Measurements from ENCODE around the gene FBXO36.
"Not testable (repeated sequence)": the region's sequence is repeated elsewhere in the genome, so short reads cannot be mapped to it uniquely, and the experiment has no call there.

Gene FBXO36

DNA sequence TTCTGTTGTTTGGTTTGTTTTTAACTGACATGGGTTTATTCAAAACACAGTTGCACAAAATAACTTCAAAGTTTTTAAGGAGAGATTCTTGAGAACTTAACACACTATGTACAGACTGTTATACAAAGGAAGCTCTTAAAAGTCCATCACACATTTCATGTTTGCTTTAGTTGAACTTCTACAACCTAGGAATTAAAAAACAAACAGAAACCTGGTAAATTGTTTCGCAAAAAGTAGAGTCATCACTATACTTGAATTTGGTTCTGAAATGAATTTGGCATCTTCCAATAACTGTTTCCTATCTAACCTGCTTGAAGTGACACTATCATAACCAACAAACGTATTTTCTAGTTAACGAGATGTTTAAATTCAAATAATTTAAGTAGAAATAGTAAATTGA lies 22.3 kb upstream of the FBXO36 start:
- CTCF ChIA-PET = interaction anchor here (1.0 kb wide), 1 partner anchor 99 kb away, joined by 5 read pairs; no protein-coding TSS in a partner anchor
- H3K9me3 Mint-ChIP-seq = no peaks in the 10 kb centered on the region
- DNase-seq = no peak
- no peak overlapping the region for H3K4me3 Mint-ChIP-seq
- no peak overlapping the region for H3K27ac Mint-ChIP-seq
- peaks cover 30% of the 10 kb centered on the region for H3K36me3 Mint-ChIP-seq
- no peaks in the 10 kb centered on the region for H3K27me3 Mint-ChIP-seq
- H3K4me1 Mint-ChIP-seq = peaks cover 19% of the 10 kb centered on the region

DNA sequence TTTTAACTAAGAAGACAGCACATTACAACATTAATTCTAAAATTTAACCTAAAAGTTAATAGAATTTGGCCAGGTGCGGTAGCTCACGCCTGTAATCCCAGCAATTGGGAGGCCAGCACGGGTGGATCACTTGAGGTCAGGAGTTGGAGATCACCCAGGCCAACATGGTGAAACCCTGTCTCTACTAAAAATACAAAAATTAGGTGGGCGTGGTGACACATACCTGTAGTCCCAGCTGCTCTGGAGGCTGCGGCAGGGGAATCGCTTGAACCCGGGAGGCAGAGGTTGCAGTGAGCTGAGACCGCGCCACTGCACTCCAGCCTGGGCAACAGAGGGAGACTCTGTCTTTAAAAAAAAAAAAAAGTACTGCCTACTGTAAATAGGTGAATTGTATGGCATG lies 21.8 kb upstream of the FBXO36 start:
- H3K27me3 Mint-ChIP-seq, H3K4me3 Mint-ChIP-seq, H3K27ac Mint-ChIP-seq, H3K9me3 Mint-ChIP-seq, DNase-seq: not testable (repeated sequence)
- peaks cover 19% of the 10 kb centered on the region for H3K4me1 Mint-ChIP-seq
- CTCF ChIA-PET = interaction anchor here (0.9 kb wide), 1 partner anchor 9 kb away, joined by 5 read pairs; no protein-coding TSS in a partner anchor
- H3K36me3 Mint-ChIP-seq = peaks cover 31% of the 10 kb centered on the region

DNA sequence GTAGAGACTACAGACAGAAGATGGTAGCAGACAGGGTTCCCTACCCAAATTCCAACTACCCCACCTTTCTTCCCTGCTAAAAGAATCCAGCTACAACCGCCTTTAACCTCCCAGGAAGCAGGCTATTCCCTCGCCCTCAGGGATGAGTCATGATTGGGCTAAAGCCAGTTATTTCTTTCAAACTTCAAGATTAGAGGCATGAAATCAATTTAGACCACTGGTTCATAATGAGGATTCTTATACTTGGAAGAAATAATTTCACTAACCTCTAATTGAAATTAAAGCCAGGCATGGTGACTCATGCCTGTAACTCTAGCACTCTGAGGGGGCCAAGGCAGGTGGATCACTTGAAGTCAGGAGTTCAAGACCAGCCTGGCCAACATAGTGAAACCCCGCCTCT lies 20.5 kb upstream of the FBXO36 start:
- no peaks in the 10 kb centered on the region for H3K9me3 Mint-ChIP-seq
- H3K36me3 Mint-ChIP-seq = peaks cover 31% of the 10 kb centered on the region
- no peaks in the 10 kb centered on the region for H3K27me3 Mint-ChIP-seq
- H3K4me3 Mint-ChIP-seq = no peak overlapping the region
- H3K4me1 Mint-ChIP-seq = peaks cover 18% of the 10 kb centered on the region
- no peak overlapping the region for H3K27ac Mint-ChIP-seq
- CTCF ChIA-PET = interaction anchor here (1.0 kb wide), 1 partner anchor 9 kb away, joined by 5 read pairs; no protein-coding TSS in a partner anchor
- no peak for DNase-seq

DNA sequence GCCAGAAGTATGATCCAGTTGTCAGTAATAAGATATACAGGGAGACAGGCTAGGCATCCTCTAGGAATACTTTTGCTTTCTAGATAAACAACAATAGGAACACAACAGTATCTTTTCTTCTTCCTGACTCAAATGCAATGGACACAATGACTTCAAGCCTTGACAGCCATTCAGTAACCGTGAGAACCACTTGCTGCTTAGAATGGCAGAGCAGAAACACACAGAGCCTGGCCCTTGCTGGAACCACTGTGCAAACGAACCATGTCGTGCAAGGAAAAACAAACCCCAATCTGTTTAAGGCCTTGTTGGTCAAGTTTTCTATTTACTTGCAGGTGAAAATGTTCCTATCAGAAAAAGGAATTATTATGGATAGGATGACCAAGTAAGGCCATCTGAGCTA lies 19.3 kb upstream of the FBXO36 start:
- DNase-seq = no peak
- Mint-ChIP-seq H3K36me3 (peaks cover 33% of the 10 kb centered on the region), H3K9me3 (no peaks in the 10 kb centered on the region), H3K27me3 (no peaks in the 10 kb centered on the region), H3K4me3 (no peak overlapping the region), H3K4me1 (peaks cover 11% of the 10 kb centered on the region), H3K27ac (no peak overlapping the region)
- CTCF ChIA-PET = interaction anchor here (0.9 to 1.0 kb wide), 2 partner anchors 8 to 33 kb away, joined by 4 to 5 read pairs; no protein-coding TSS in a partner anchor

DNA sequence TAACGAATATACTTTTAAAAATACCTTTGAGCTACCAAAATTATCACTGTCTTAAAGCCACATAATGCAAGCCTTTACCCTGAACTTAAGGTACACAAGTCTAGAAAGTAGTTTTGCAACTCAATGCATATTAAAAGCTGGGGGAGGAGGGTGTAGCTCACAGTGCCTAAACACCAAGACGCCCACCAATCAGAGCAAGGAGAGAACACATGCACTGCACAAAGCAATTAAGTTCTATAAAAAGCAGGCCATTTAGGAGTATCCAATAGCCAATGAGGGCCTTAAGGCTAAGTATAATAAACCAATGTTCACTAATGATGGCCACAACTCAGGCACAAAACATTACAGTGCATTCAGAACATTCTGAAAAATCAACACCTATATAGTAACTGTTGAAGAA lies 16.7 kb upstream of the FBXO36 start:
- H3K27me3 Mint-ChIP-seq = no peaks in the 10 kb centered on the region
- no peaks in the 10 kb centered on the region for H3K9me3 Mint-ChIP-seq
- peaks cover 15% of the 10 kb centered on the region for H3K4me1 Mint-ChIP-seq
- no peak for DNase-seq
- H3K4me3 Mint-ChIP-seq = no peak overlapping the region
- CTCF ChIA-PET = no interaction called here
- peaks cover 32% of the 10 kb centered on the region for H3K36me3 Mint-ChIP-seq
- no peak overlapping the region for H3K27ac Mint-ChIP-seq

DNA sequence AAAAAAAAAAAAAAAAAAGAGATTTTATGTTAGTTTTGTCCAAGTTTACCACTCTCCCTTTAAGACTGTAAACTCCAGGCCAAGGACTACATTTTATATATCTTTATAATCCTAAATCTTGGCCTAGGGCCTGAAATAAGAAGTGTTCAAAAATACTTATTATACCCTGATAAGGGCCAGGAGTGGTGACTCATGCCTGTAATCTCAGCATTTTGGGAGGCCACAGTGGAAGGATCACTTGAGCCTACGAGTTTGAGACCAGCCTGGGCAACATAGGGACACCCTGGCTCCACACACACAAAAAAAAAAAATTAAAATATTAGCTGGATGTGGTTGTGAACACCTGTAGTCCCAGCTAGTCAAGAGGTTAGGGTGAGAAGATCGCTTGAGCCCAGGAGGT lies 13.2 kb upstream of the FBXO36 start:
- Mint-ChIP-seq H3K4me3 (no peak overlapping the region), H3K27ac (no peak overlapping the region), H3K9me3 (no peaks in the 10 kb centered on the region), H3K36me3 (peaks cover 16% of the 10 kb centered on the region), H3K4me1 (peaks cover 29% of the 10 kb centered on the region), H3K27me3 (no peaks in the 10 kb centered on the region)
- CTCF ChIA-PET = interaction anchor here (0.8 to 6.1 kb wide), 4 partner anchors 8 to 251 kb away, joined by 3 to 63 read pairs (median 4); partner anchors contain the start of genes FBXO36 and TRIP12
- DNase-seq = no peak

DNA sequence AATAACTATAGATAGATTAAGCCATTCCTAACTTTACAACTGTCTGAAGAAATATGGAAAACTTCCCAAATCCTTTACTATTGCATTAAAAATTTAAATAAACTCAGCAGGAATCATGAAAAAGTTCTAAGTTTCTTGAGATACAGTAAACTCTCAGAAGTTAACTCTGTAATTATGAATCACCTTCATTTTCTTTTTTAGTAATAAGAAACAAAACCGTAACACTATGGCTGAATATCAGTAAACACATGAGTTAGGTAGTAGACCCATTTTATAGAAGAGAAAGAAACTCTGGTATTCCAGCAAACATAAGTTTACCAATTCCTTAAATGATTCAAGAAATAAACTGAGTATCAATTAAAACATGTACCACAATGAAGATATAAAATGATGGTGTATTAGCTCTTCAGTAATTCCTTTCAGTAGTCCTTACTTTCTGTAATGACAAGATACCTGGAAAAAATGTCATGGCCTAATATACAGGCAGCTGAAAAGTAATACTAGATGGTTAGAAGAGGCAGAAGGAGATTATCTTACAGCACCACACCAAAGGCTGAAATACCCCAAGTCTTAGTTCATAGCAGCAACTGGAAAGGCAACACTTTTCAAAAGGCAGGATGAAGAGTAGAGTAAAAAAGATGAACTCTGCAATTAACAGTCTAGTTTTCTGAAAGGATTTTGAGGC lies 12.0 kb upstream of the FBXO36 start:
- no peak overlapping the region for H3K27ac Mint-ChIP-seq
- H3K36me3 Mint-ChIP-seq = peaks cover 17% of the 10 kb centered on the region
- peaks cover 33% of the 10 kb centered on the region for H3K4me1 Mint-ChIP-seq
- H3K4me3 Mint-ChIP-seq = no peak overlapping the region
- H3K9me3 Mint-ChIP-seq = no peaks in the 10 kb centered on the region
- DNase-seq = no peak
- CTCF ChIA-PET = interaction anchor here (0.9 to 6.1 kb wide), 10 partner anchors 8 to 129 kb away, joined by 3 to 63 read pairs (median 5); no protein-coding TSS in a partner anchor
- H3K27me3 Mint-ChIP-seq = no peaks in the 10 kb centered on the region

DNA sequence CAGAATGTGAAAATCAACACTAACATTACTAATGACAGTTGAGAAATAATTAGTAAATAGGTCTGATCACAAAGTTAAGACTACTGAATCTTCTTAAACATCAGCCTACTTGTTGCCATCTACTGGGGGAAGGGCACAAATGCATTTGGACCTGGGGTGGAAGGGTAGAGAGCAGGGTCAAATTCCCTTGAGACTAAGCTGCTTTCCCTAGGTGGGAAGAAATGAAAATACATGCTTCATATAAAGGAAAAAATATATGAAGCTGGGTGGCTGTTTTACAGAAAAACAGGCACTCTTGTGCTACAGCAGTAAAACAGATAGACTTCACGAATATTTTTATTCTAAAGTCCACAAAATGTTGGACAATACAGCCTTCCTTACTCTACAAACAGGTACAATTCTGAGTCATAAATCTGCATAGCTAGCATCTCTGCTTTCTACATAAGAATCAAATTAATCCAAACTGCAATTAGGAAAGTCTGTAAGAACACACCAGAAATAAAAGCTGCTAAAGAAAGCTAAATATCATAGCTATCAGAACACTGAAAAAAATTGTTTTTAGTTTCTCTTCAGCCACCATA lies 11.4 kb upstream of the FBXO36 start:
- DNase-seq = no peak
- H3K36me3 Mint-ChIP-seq = peaks cover 15% of the 10 kb centered on the region
- H3K4me3 Mint-ChIP-seq = no peak overlapping the region
- CTCF ChIA-PET = interaction anchor here (0.9 to 6.1 kb wide), 8 partner anchors 9 to 130 kb away, joined by 3 to 63 read pairs (median 6); no protein-coding TSS in a partner anchor
- no peaks in the 10 kb centered on the region for H3K9me3 Mint-ChIP-seq
- peaks cover 34% of the 10 kb centered on the region for H3K4me1 Mint-ChIP-seq
- H3K27ac Mint-ChIP-seq = peak overlapping the region; percentile 42
- no peaks in the 10 kb centered on the region for H3K27me3 Mint-ChIP-seq

DNA sequence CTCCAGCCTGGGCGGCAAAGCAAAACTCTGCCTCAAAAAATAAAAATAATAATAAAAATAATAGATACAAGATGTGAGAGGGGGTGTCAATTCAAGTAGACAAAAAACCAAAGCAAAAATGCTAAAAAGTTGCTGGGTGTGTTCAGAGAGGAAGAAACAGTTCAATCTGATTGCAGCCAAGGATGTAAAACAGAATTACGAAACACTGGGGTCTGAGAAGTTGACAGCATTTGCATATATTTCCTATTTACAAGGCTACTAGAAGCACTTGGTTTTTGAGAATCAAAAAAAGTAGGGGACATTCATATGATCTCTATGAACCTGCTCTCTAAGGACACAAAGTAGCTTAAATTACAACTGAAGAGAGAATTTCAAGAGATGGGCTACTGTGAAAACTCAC lies 8.1 kb upstream of the FBXO36 start:
- Mint-ChIP-seq H3K4me1 (peaks cover 49% of the 10 kb centered on the region), H3K4me3 (no peak overlapping the region), H3K9me3 (no peaks in the 10 kb centered on the region), H3K36me3 (peaks cover 19% of the 10 kb centered on the region), H3K27me3 (no peaks in the 10 kb centered on the region), H3K27ac (no peak overlapping the region)
- CTCF ChIA-PET = interaction anchor here (1.3 to 6.1 kb wide), 2 partner anchors 113 to 132 kb away, joined by 3 to 63 read pairs; no protein-coding TSS in a partner anchor
- no peak for DNase-seq

DNA sequence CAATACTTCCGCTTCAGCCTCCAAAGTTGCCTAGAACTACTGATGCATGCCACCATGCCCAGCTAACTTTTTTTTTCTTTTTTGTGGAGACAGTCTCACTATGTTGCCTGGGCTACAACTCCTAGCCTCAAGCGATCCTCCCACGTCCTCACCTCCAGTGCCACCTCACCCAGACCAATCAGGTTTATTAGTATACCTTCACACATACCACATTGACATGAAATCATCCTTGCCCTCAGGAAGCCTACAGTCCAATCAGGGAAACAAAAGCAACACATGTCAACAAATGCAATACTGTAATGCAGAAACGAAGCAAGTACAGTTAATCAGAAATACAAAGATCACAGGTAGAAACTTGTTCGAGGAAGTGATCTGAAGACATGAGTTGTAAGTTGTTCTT lies 4.5 kb upstream of the FBXO36 start:
- Mint-ChIP-seq H3K36me3 (peaks cover 32% of the 10 kb centered on the region), H3K9me3 (no peaks in the 10 kb centered on the region), H3K27ac (no peak overlapping the region), H3K4me1 (peaks cover 48% of the 10 kb centered on the region), H3K4me3 (no peak overlapping the region), H3K27me3 (peaks cover 5% of the 10 kb centered on the region)
- CTCF ChIA-PET = no interaction called here
- no peak for DNase-seq

DNA sequence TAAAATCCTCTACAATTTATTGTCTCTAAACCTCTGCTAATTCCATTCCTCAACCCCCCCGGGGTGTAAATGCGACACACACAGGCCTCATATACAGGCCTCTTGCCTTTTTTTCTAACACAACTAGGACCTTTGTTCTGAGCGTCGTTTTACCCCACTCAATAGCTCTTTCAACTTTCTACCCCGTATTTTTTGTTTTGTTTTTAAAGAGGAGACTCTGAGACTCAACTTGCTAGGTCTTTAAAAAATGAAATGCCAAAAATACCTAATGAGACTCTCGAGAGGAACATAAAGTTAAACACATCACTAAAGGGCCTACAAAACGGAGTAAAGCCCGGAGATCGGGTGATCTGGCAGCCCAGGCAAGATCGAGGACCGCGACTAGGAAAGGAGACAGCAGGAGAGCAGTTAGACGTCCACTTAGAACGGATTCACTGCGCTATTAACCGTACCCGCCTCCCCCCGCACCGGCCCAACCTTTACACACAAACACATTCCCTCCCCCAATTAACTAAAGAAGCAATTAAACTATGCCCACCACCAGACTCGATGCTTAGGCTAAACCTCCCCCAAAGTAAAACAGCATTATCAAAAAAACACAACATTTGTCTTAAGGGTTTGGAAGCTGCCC lies 2.2 kb upstream of the FBXO36 start:
- Mint-ChIP-seq H3K4me1 (peaks cover 55% of the 10 kb centered on the region), H3K27ac (peak overlapping the region; percentile 97), H3K9me3 (no peaks in the 10 kb centered on the region), H3K27me3 (peaks cover 5% of the 10 kb centered on the region), H3K4me3 (peak overlapping the region; percentile 98), H3K36me3 (peaks cover 28% of the 10 kb centered on the region)
- DNase-seq = peak; percentile 37
- CTCF ChIA-PET = interaction anchor here (1.3 to 1.7 kb wide), 2 partner anchors 9 to 139 kb away, joined by 3 to 5 read pairs; no protein-coding TSS in a partner anchor

DNA sequence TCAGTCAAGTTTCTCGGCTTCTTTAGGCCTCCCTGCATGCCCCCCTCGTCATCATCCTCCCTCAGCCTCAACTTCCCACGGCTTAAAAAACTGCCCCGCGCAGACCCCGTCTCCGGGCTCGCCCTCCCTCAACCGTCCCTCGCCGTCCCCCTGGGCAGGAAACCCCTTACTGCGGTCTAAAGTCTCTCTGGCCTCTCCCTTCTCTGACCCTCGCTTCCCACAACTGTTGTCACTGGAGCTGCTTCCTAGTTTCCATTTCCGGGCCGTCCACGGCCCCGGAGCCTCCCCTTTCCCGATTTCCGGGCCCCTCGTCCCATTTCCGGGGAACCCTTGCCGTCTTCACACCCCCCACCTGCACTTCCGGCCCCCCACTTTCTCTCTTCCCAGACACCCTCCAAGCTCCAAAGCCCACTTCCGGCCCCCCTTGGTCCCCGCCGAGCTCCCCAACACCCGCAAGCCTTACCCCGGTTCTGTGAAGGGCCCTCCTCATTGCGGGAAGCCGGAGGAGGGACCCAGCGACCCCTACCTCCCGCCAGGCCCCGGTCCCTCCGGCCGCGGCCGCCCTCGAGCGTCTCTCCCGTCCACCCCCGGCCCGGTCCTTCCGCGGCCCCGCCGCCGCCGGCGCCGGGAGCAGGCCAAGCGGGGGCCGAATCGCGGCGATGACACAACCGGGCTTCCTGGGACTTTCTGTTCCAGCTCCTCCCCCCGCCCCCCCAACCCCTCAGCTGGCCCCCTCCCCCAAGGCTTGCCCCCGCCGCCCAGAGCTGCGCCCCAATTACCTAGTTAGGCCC lies 1.0 kb upstream of the FBXO36 start:
- Mint-ChIP-seq H3K36me3 (peaks cover 28% of the 10 kb centered on the region), H3K4me3 (peak overlapping the region; percentile 98), H3K4me1 (peaks cover 60% of the 10 kb centered on the region), H3K27ac (peak overlapping the region; percentile 99), H3K9me3 (no peaks in the 10 kb centered on the region), H3K27me3 (peaks cover 5% of the 10 kb centered on the region)
- peak; percentile 81 for DNase-seq
- CTCF ChIA-PET = interaction anchor here (1.0 kb wide), 1 partner anchor 12 kb away, joined by 3 read pairs; no protein-coding TSS in a partner anchor

DNA sequence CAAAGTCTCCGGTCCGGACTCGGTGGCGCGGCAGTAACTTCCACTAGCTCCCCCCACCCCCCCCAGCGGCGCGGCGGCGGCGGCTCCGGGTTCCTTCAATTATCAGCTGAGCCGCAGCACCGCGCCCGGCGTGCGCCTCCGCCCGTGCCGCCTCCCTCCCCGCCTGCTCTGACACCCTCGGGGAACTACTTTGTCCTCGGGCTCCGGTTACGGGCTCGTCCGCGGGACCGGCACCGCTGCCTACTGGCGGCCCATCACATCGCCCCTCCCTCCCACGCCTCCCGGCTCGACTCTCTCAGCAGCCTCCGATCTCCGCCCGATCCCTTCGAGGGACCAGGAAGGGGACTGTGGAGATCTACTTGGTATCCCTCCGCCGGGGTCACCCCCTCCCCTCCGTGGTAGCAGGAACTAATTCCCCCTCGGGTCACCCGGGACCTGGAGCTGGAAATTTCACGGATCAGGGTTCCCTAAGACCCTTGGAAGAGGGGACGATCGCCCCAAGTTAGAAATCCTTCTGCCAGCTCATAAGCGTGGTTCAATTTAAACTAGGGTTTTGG lies 333 bp upstream of the FBXO36 start, which contains the start of gene TRIP12:
TSS of gene TRIP12 (minus strand) at position 118 of the 557 bp plus-strand sequence. CDS start 41,930 bp downstream, outside the sequence.
- no peaks in the 10 kb centered on the region for H3K9me3 Mint-ChIP-seq
- peaks cover 5% of the 10 kb centered on the region for H3K27me3 Mint-ChIP-seq
- peaks cover 28% of the 10 kb centered on the region for H3K36me3 Mint-ChIP-seq
- H3K4me1 Mint-ChIP-seq = peaks cover 60% of the 10 kb centered on the region
- peak; percentile 91 for DNase-seq
- H3K4me3 Mint-ChIP-seq = peak within 1 kb of the TSS; percentile 98
- peak within 1 kb of the TSS; percentile 99 for H3K27ac Mint-ChIP-seq
- CTCF ChIA-PET = interaction anchor here (1.0 kb wide), 1 partner anchor 12 kb away, joined by 3 read pairs; no protein-coding TSS in a partner anchor

All from activated naive CD4-positive, alpha-beta T cell treated with anti-CD3 and anti-CD28 coated beads, Interleukin-2, amount 10 ng/mL, durations not matched to agents 7 days and 5 days (primary cell).